CD8-positive, alpha-beta memory T cell (primary cell): ENCODE data around the gene PPARD. TPM values are rescaled to one million over a fixed set of nuclear protein-coding genes. Genes with fewer than 3 reads are reported as not detected.
"Not testable (repeated sequence)": the region's sequence is repeated elsewhere in the genome, so short reads cannot be mapped to it uniquely, and the experiment has no call there.

Experiments
- CTCF ChIA-PET: fragments of 350-600 bp; sonication (Branson Sonifier 250); formaldehyde crosslinking; loops from one replicate; lab custom pipeline; 2021; ENCODE audit warnings: antibody characterized with exemption; lab: Charles Lee
- POLR2A ChIA-PET: fragments of 350-600 bp; sonication (Branson Sonifier 250); formaldehyde crosslinking; loops from one replicate; lab custom pipeline; 2021; ENCODE audit warnings: antibody characterized with exemption; lab: Charles Lee
- DNase-seq, 5 donors: peaks; one replicate each; pipeline versions ENCODE4 v3.0.0 to v3.0.0-alpha.2; 2020 to 2022; ENCODE audit warnings: mixed read lengths in 1 of 5
- H3K27ac ChIP-seq: one replicate; pipeline ENCODE4 v1.7.0; 2013; ENCODE audit warnings: low read depth, mild to moderate bottlenecking, low read length, moderate library complexity
- H3K27me3 ChIP-seq: 2 replicates; pipeline ENCODE4 v1.7.0; 2013; ENCODE audit warnings: low read length, mild to moderate bottlenecking; ENCODE audit not compliant: insufficient read depth, poor library complexity, severe bottlenecking
- H3K36me3 ChIP-seq: 2 replicates; pipeline ENCODE4 v1.7.0; 2013; ENCODE audit warnings: mild to moderate bottlenecking, low read length, moderate library complexity; ENCODE audit not compliant: insufficient read depth
- H3K4me1 ChIP-seq: 2 replicates; pipeline ENCODE4 v1.7.0; 2013; ENCODE audit warnings: mild to moderate bottlenecking, low read length, moderate library complexity; ENCODE audit not compliant: insufficient read depth
- H3K4me3 ChIP-seq: 2 replicates; pipeline ENCODE4 v1.7.0; 2013; ENCODE audit warnings: mild to moderate bottlenecking, low read length
- H3K9me3 ChIP-seq: 2 replicates; pipeline ENCODE4 v1.7.0; 2013; ENCODE audit warnings: mild to moderate bottlenecking, low read length
- H3K27ac Mint-ChIP-seq, 8 donors: one replicate each; pipeline ENCODE4 v1.8.0; 2020 to 2021; ENCODE audit warnings: mixed read lengths in 8 of 8, mild to moderate bottlenecking in 6 of 8, inconsistent platforms in 3 of 8, moderate library complexity in 3 of 8
- H3K27me3 Mint-ChIP-seq, 2 donors: one replicate each; pipeline ENCODE4 v1.8.0; 2020 to 2021; ENCODE audit warnings: mixed read lengths in 2 of 2, mild to moderate bottlenecking in 1 of 2, moderate library complexity in 1 of 2
- H3K36me3 Mint-ChIP-seq, 3 donors: one replicate each; pipeline ENCODE4 v1.8.0; 2020 to 2021; ENCODE audit warnings: mixed read lengths in 3 of 3, inconsistent platforms in 1 of 3, mild to moderate bottlenecking in 1 of 3
- H3K4me1 Mint-ChIP-seq, 3 donors: one replicate each; pipeline ENCODE4 v1.8.0; 2020 to 2021; ENCODE audit warnings: mixed read lengths in 3 of 3, inconsistent platforms in 1 of 3, mild to moderate bottlenecking in 1 of 3
- H3K4me3 Mint-ChIP-seq, 7 donors: one replicate each; pipeline ENCODE4 v1.8.0; 2020 to 2021; ENCODE audit warnings: mixed read lengths in 7 of 7, mild to moderate bottlenecking in 6 of 7, moderate library complexity in 4 of 7, inconsistent platforms in 2 of 7
- H3K9me3 Mint-ChIP-seq, 5 donors: one replicate each; pipeline ENCODE4 v1.8.0; 2020 to 2022; ENCODE audit warnings: mixed read lengths in 5 of 5, mild to moderate bottlenecking in 3 of 5, moderate library complexity in 2 of 5, inconsistent platforms in 1 of 5
- polyA plus RNA-seq: library from polyadenylated mRNA; unstranded; fragments of 300-500 nt; fragmentation: Illumina TruSeq; gene quantifications from one replicate; pipeline ENCODE4 v1.2.3, GENCODE V29; 2021
- total RNA-seq, 2 experiments: library from RNA; stranded (reverse); gene quantifications; one replicate each; pipeline ENCODE4 v1.2.3, GENCODE V29; 2021

PPARD gene
- total and polyA plus RNA-seq, 3 experiments from 2014 or later: 7.7 to 16.2 (median 14.8) TPM

- peaks cover 67 to 91% (median 84%) of the 10 kb centered on the region in 3 donors for H3K4me1 Mint-ChIP-seq
- no peaks in the 10 kb centered on the region for H3K9me3 Mint-ChIP-seq
- H3K36me3 Mint-ChIP-seq: peaks cover 0 to 65% (median 16%) of the 10 kb centered on the region in 3 donors
- H3K9me3 ChIP-seq: no peaks in the 10 kb centered on the region
- peaks cover 18% of the 10 kb centered on the region for H3K36me3 ChIP-seq
- no peaks in the 10 kb centered on the region for H3K27me3 Mint-ChIP-seq
- DNase-seq: peak in 2 of 5 donors; percentile 18 to 39
- H3K4me1 ChIP-seq: peaks cover 88% of the 10 kb centered on the region
- no peak overlapping the region for H3K4me3 ChIP-seq
- H3K27ac ChIP-seq: no peak overlapping the region
- CTCF ChIA-PET: interaction anchor here (0.7 to 1.4 kb wide), 5 partner anchors 9 to 162 kb away, joined by 3 to 7 read pairs (median 4); partner anchors contain the start of gene RPL10A
- H3K27ac Mint-ChIP-seq: peak overlapping the region in 6 of 8 donors; percentile 47 to 97 (median 77)
- POLR2A ChIA-PET: interaction anchor here (0.6 kb wide), 1 partner anchor 21 kb away, joined by 5 read pairs; no protein-coding TSS in a partner anchor
- no peaks in the 10 kb centered on the region for H3K27me3 ChIP-seq
- peak overlapping the region in 3 of 7 donors; percentile 21 to 61 (median 50) for H3K4me3 Mint-ChIP-seq
These were observed 37.2 kb upstream of the PPARD start for GRCh38 chr6:35305117-35305516.

GRCh38 chr6:35307138-35307537, 35.2 kb upstream of the PPARD start:
- peak overlapping the region; percentile 50 to 98 (median 82) for H3K27ac Mint-ChIP-seq
- H3K27me3 ChIP-seq, DNase-seq, H3K27ac ChIP-seq, POLR2A ChIA-PET, H3K9me3 Mint-ChIP-seq, H3K4me3 ChIP-seq, H3K9me3 ChIP-seq, H3K27me3 Mint-ChIP-seq: not testable (repeated sequence)
- Histone ChIP-seq H3K4me1 (peaks cover 86% of the 10 kb centered on the region), H3K36me3 (peaks cover 18% of the 10 kb centered on the region)
- peaks cover 0 to 74% (median 21%) of the 10 kb centered on the region in 3 donors for H3K36me3 Mint-ChIP-seq
- H3K4me1 Mint-ChIP-seq: peaks cover 73 to 91% (median 84%) of the 10 kb centered on the region in 3 donors
- peak overlapping the region in 3 of 7 donors; percentile 28 to 74 (median 55) for H3K4me3 Mint-ChIP-seq
- CTCF ChIA-PET: interaction anchor here (0.7 kb wide), 1 partner anchor 9 kb away, joined by 3 read pairs; no protein-coding TSS in a partner anchor

GRCh38 chr6:35308543-35308942, 33.8 kb upstream of the PPARD start:
- CTCF ChIA-PET: interaction anchor here (1.6 to 4.4 kb wide), 2 partner anchors 11 kb away, joined by 3 to 28 read pairs; partner anchors contain the start of gene DEF6
- H3K36me3 Mint-ChIP-seq: peaks cover 0 to 77% (median 23%) of the 10 kb centered on the region in 3 donors
- Histone ChIP-seq H3K36me3 (peaks cover 18% of the 10 kb centered on the region), H3K4me1 (peaks cover 89% of the 10 kb centered on the region)
- H3K27ac ChIP-seq, H3K4me3 ChIP-seq, DNase-seq, H3K9me3 Mint-ChIP-seq, H3K27me3 ChIP-seq, H3K27me3 Mint-ChIP-seq, H3K9me3 ChIP-seq: not testable (repeated sequence)
- peak overlapping the region in 4 of 7 donors; percentile 21 to 84 (median 44) for H3K4me3 Mint-ChIP-seq
- peaks cover 71 to 91% (median 84%) of the 10 kb centered on the region in 3 donors for H3K4me1 Mint-ChIP-seq
- POLR2A ChIA-PET: interaction anchor here (0.9 kb wide), 1 partner anchor 10 kb away, joined by 3 read pairs; no protein-coding TSS in a partner anchor
- peak overlapping the region; percentile 96 to 99 (median 98) for H3K27ac Mint-ChIP-seq

GRCh38 chr6:35309611-35310264, 32.6 kb upstream of the PPARD start:
- DNase-seq: no peak
- Histone ChIP-seq H3K4me1 (peaks cover 88% of the 10 kb centered on the region), H3K4me3 (peak overlapping the region; percentile 38), H3K27ac (peak overlapping the region; percentile 69), H3K27me3 (no peaks in the 10 kb centered on the region), H3K9me3 (no peaks in the 10 kb centered on the region), H3K36me3 (peaks cover 18% of the 10 kb centered on the region)
- CTCF ChIA-PET: interaction anchor here (0.8 to 4.4 kb wide), 6 partner anchors 9 to 158 kb away, joined by 3 to 28 read pairs (median 5); partner anchors contain the start of genes DEF6 and RPL10A
- POLR2A ChIA-PET: interaction anchor here (0.6 to 3.2 kb wide), 4 partner anchors 9 to 125 kb away, joined by 4 to 16 read pairs (median 5); partner anchors contain the start of gene DEF6
- H3K4me3 Mint-ChIP-seq: peak overlapping the region; percentile 57 to 93 (median 84)
- H3K27me3 Mint-ChIP-seq: no peaks in the 10 kb centered on the region
- H3K4me1 Mint-ChIP-seq: peaks cover 73 to 91% (median 84%) of the 10 kb centered on the region in 3 donors
- no peaks in the 10 kb centered on the region for H3K9me3 Mint-ChIP-seq
- peaks cover 4 to 77% (median 22%) of the 10 kb centered on the region in 3 donors for H3K36me3 Mint-ChIP-seq
- H3K27ac Mint-ChIP-seq: peak overlapping the region; percentile 96 to 99 (median 98)

GRCh38 chr6:35310265-35310831, 32.0 kb upstream of the PPARD start:
- Histone ChIP-seq H3K36me3 (peaks cover 18% of the 10 kb centered on the region), H3K4me3 (peak overlapping the region; percentile 56), H3K27me3 (no peaks in the 10 kb centered on the region), H3K9me3 (no peaks in the 10 kb centered on the region), H3K4me1 (peaks cover 90% of the 10 kb centered on the region), H3K27ac (peak overlapping the region; percentile 69)
- peak in 1 of 5 donors; percentile 29 for DNase-seq
- CTCF ChIA-PET: interaction anchor here (0.8 to 4.4 kb wide), 6 partner anchors 9 to 158 kb away, joined by 3 to 28 read pairs (median 5); partner anchors contain the start of genes DEF6 and RPL10A
- Mint-ChIP-seq H3K4me3 (peak overlapping the region; percentile 57 to 93 (median 84)), H3K9me3 (no peaks in the 10 kb centered on the region), H3K27ac (peak overlapping the region; percentile 96 to 99 (median 98)), H3K36me3 (peaks cover 4 to 80% (median 22%) of the 10 kb centered on the region in 3 donors), H3K27me3 (no peaks in the 10 kb centered on the region), H3K4me1 (peaks cover 78 to 91% (median 89%) of the 10 kb centered on the region in 3 donors)
- POLR2A ChIA-PET: interaction anchor here (1.2 to 3.2 kb wide), 4 partner anchors 7 to 17 kb away, joined by 4 to 16 read pairs (median 6); partner anchors contain the start of gene DEF6

GRCh38 chr6:35311390-35312075, 30.8 kb upstream of the PPARD start:
- peak overlapping the region; percentile 96 to 99 (median 98) for H3K27ac Mint-ChIP-seq
- Histone ChIP-seq H3K27ac (peak overlapping the region; percentile 69), H3K4me1 (peaks cover 91% of the 10 kb centered on the region), H3K36me3 (peaks cover 19% of the 10 kb centered on the region), H3K4me3 (peak overlapping the region; percentile 56), H3K9me3 (no peaks in the 10 kb centered on the region), H3K27me3 (no peaks in the 10 kb centered on the region)
- CTCF ChIA-PET: interaction anchor here (1.2 to 4.4 kb wide), 7 partner anchors 8 to 18 kb away, joined by 5 to 28 read pairs (median 6); partner anchors contain the start of gene DEF6
- H3K4me3 Mint-ChIP-seq: peak overlapping the region; percentile 57 to 93 (median 84)
- peaks cover 8 to 85% (median 26%) of the 10 kb centered on the region in 3 donors for H3K36me3 Mint-ChIP-seq
- peaks cover 82 to 96% (median 94%) of the 10 kb centered on the region in 3 donors for H3K4me1 Mint-ChIP-seq
- no peaks in the 10 kb centered on the region for H3K27me3 Mint-ChIP-seq
- DNase-seq: peak in 4 of 5 donors; percentile 40 to 71 (median 63)
- H3K9me3 Mint-ChIP-seq: no peaks in the 10 kb centered on the region
- POLR2A ChIA-PET: interaction anchor here (1.4 to 3.2 kb wide), 3 partner anchors 9 to 14 kb away, joined by 3 to 16 read pairs (median 6); partner anchors contain the start of gene DEF6
